PC-9 (cell line): Measurements from ENCODE around the gene THAP2. TPM values are rescaled to one million over a fixed set of nuclear protein-coding genes. Genes with fewer than 3 reads are reported as not detected.
A peak's percentile ranks its signal among the peaks of the same experiment; 100 is the strongest.

Source experiments
- BruUV-seq: library from RNA; stranded (reverse); fragments of 400-500 nt; replicated peaks from 2 replicates; lab custom pipeline; 2021; lab: Mats Ljungman, UMichigan
- CTCF ChIA-PET: fragments of 300-600 bp; sonication (Branson Sonifier 250); formaldehyde crosslinking; loops from one replicate; lab custom pipeline; 2022; ENCODE audit warnings: antibody characterized with exemption; lab: Charles Lee
- POLR2A ChIA-PET: fragments of 300-600 bp; sonication (Branson Sonifier 250); formaldehyde crosslinking; loops from one replicate; lab custom pipeline; 2022; ENCODE audit warnings: antibody characterized with exemption; ENCODE audit not compliant: unreplicated experiment; lab: Charles Lee
- DNase-seq, 2 experiments: peaks; one replicate each; pipeline versions ENCODE4 v3.0.0 to v3.0.0-alpha.2; 2015 to 2022; ENCODE audit warnings: mixed read lengths in 1 of 2
- H2AFZ ChIP-seq: fragments of 200-600 bp; sonication (generic); 2 replicates; pipeline ENCODE4 v1.8.1; 2017; ENCODE audit warnings: antibody characterized with exemption
- H3F3A ChIP-seq: fragments of 200-600 bp; sonication (generic); 2 replicates; pipeline ENCODE4 v1.8.1; 2017; ENCODE audit warnings: antibody characterized with exemption, mild to moderate bottlenecking, low read depth; ENCODE audit not compliant: insufficient read depth
- H3K27ac ChIP-seq: fragments of 200-600 bp; sonication (generic); 2 replicates; pipeline ENCODE4 v1.6.1; 2016; ENCODE audit warnings: mixed run types
- H3K27me3 ChIP-seq: fragments of 200-600 bp; sonication (generic); 2 replicates; pipeline ENCODE4 v1.6.1; 2016; ENCODE audit warnings: low read depth, mixed run types; ENCODE audit not compliant: insufficient read depth
- H3K36me3 ChIP-seq: fragments of 200-600 bp; sonication (generic); 2 replicates; pipeline ENCODE4 v1.6.1; 2016; ENCODE audit warnings: low read depth, mixed run types
- H3K4me1 ChIP-seq: fragments of 200-600 bp; sonication (generic); replicated peaks from 2 replicates; pipeline ENCODE4 v1.6.1; 2016; ENCODE audit warnings: mixed run types; ENCODE audit not compliant: insufficient read depth
- H3K4me2 ChIP-seq: fragments of 200-600 bp; sonication (generic); 2 replicates; pipeline ENCODE4 v1.6.1; 2017; ENCODE audit warnings: mixed run types
- H3K4me3 ChIP-seq: fragments of 200-600 bp; sonication (generic); 2 replicates; pipeline ENCODE4 v1.6.1; 2016; ENCODE audit warnings: mixed run types
- H3K79me2 ChIP-seq: fragments of 200-600 bp; sonication (generic); 2 replicates; pipeline ENCODE4 v1.6.1; 2017; ENCODE audit warnings: low read depth, mixed run types
- H3K9me2 ChIP-seq: fragments of 200-600 bp; sonication (generic); 2 replicates; pipeline ENCODE4 v1.8.1; 2017; ENCODE audit warnings: mild to moderate bottlenecking; ENCODE audit not compliant: insufficient read depth
- H3K9me3 ChIP-seq: fragments of 200-600 bp; sonication (generic); 2 replicates; pipeline ENCODE4 v1.8.1; 2016; ENCODE audit warnings: low read depth; ENCODE audit not compliant: insufficient read depth
- H4K20me1 ChIP-seq: fragments of 200-600 bp; sonication (generic); 2 replicates; pipeline ENCODE4 v1.8.1; 2017; ENCODE audit not compliant: insufficient read depth
- CTCF ChIP-seq: fragments of 200-600 bp; sonication (generic); conservative IDR thresholded peaks from 2 replicates; pipeline ENCODE4 v1.6.1; 2017; ENCODE audit warnings: mixed run types, antibody characterized with exemption, mild to moderate bottlenecking, moderate library complexity
- EZH2 ChIP-seq: fragments of 200-600 bp; sonication (generic); IDR thresholded peaks from 2 replicates; pipeline ENCODE4 v1.8.0; 2017; ENCODE audit warnings: antibody characterized with exemption, low read depth
- intact Hi-C: fragments of 100-400 bp; cut with micrococcal nuclease; formaldehyde crosslinking; loops from one replicate; pipeline ENCODE4 v1.10.0; 2022; ENCODE audit not compliant: unreplicated experiment
- total RNA-seq: library from RNA; stranded (reverse); gene quantifications from 2 replicates; pipeline ENCODE4 v1.2.3, GENCODE V29; 2021

Gene THAP2
- total RNA-seq, 1 experiment from 2014 or later: 7.0 TPM

GRCh38 chr12:71702590-71702989 is 38.5 kb downstream of the THAP2 start:
- no peak overlapping the region for H3K27ac ChIP-seq
- no peak for DNase-seq
- H3K79me2 ChIP-seq: no peaks in the 10 kb centered on the region
- TF ChIP-seq CTCF (no peak), EZH2 (no peak)
- no peaks in the 10 kb centered on the region for H3K9me3 ChIP-seq
- ChIA-PET CTCF (interaction anchor here (0.7 kb wide), 1 partner anchor 78 kb away, joined by 3 read pairs; no protein-coding TSS in a partner anchor), POLR2A (no interaction called here)
- no peaks in the 10 kb centered on the region for H4K20me1 ChIP-seq
- H3K4me3 ChIP-seq: no peak overlapping the region
- no peak overlapping the region for H3K4me2 ChIP-seq
- no peaks in the 10 kb centered on the region; the same call in 1 of the 2 replicates for H3F3A ChIP-seq
- no peaks in the 10 kb centered on the region; the same call in 1 of the 2 replicates for H3K36me3 ChIP-seq
- no TSS peak for BruUV-seq
- no peaks in the 10 kb centered on the region for H3K9me2 ChIP-seq
- H2AFZ ChIP-seq: no peak overlapping the region
- intact Hi-C loops: no loop called here
- H3K4me1 ChIP-seq: peaks cover 10% of the 10 kb centered on the region; the same call in 1 of the 2 replicates
- no peaks in the 10 kb centered on the region for H3K27me3 ChIP-seq

DNA sequence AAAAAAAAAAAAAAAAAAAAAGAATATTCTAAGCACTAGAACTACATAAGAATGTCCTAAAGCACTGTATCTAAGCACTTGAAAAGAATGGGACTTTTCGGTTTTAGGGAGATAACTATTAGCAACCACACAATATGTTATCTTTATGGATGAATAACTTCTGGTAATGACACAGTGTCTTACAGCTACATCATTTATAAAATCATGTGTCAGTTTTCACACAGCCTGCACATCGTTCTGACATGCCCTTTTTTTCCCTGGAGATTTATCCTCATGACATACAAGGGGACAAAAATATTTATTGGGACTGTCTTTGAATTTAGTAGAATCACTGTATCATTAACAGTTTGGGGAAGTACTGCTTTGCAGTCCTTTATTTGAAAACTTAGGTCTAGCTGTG is 39.1 kb downstream of the THAP2 start:
- peaks cover 10% of the 10 kb centered on the region; the same call in 1 of the 2 replicates for H3K4me1 ChIP-seq
- H3K4me2 ChIP-seq: no peak overlapping the region
- H3F3A ChIP-seq: no peaks in the 10 kb centered on the region; the same call in 1 of the 2 replicates
- TF ChIP-seq CTCF (no peak), EZH2 (no peak)
- POLR2A ChIA-PET: no interaction called here
- intact Hi-C loops: no loop called here
- no peak for DNase-seq
- no TSS peak for BruUV-seq
- H3K4me3 ChIP-seq: no peak overlapping the region
- H3K36me3 ChIP-seq: no peaks in the 10 kb centered on the region
- no peaks in the 10 kb centered on the region for H3K9me3 ChIP-seq
- no peaks in the 10 kb centered on the region for H3K79me2 ChIP-seq
- no peaks in the 10 kb centered on the region for H4K20me1 ChIP-seq
- no peak overlapping the region for H3K27ac ChIP-seq
- no peaks in the 10 kb centered on the region for H3K9me2 ChIP-seq
- no peak overlapping the region for H2AFZ ChIP-seq
- CTCF ChIA-PET: interaction anchor here (0.7 kb wide), 1 partner anchor 79 kb away, joined by 3 read pairs; no protein-coding TSS in a partner anchor
- H3K27me3 ChIP-seq: no peaks in the 10 kb centered on the region

- Histone ChIP-seq H3K4me1 (peaks cover 17% of the 10 kb centered on the region), H3K9me3 (peaks cover 4% of the 10 kb centered on the region; the same call in 1 of the 2 replicates), H3K79me2 (no peaks in the 10 kb centered on the region), H3K4me2 (no peak overlapping the region), H3K36me3 (no peaks in the 10 kb centered on the region), H2AFZ (no peak overlapping the region), H3K4me3 (no peak overlapping the region), H3K27ac (no peak overlapping the region), H4K20me1 (no peaks in the 10 kb centered on the region), H3K9me2 (no peaks in the 10 kb centered on the region), H3F3A (peaks cover 9% of the 10 kb centered on the region), H3K27me3 (no peaks in the 10 kb centered on the region)
- BruUV-seq: no TSS peak
- TF ChIP-seq CTCF (no peak), EZH2 (no peak)
- intact Hi-C loops: loop anchor here (2.0 kb wide), 1 partner anchor 18 kb away; the partner anchor contains the start of gene TMEM19
- ChIA-PET CTCF (no interaction called here), POLR2A (no interaction called here)
- DNase-seq: peak in 1 of 2 experiments; percentile 40
Observed at GRCh38 chr12:71704920-71705319, 40.8 kb downstream of the THAP2 start.
